ENCODE measurements around the gene COG1.

DNA sequence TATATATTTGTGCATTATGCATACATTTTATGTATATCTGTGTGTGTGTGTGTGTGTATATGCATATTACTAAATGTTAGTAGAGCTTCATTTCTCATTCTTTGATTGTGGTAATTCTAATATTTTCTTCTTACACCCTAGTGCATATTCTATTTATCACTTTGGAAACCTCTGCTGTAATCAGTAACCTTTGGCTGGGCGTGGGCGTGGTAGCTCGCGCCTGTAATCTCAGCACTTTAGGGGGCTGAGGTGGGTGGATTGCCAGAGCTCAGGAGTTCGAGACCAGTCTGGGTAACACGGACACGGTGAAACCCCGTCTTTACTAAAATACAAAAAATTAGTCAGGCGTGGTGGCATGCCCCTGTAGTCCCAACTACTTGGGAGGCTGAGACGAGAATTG, 41.9 kb downstream of the COG1 start:
- TF ChIP-seq, protein P1, sequence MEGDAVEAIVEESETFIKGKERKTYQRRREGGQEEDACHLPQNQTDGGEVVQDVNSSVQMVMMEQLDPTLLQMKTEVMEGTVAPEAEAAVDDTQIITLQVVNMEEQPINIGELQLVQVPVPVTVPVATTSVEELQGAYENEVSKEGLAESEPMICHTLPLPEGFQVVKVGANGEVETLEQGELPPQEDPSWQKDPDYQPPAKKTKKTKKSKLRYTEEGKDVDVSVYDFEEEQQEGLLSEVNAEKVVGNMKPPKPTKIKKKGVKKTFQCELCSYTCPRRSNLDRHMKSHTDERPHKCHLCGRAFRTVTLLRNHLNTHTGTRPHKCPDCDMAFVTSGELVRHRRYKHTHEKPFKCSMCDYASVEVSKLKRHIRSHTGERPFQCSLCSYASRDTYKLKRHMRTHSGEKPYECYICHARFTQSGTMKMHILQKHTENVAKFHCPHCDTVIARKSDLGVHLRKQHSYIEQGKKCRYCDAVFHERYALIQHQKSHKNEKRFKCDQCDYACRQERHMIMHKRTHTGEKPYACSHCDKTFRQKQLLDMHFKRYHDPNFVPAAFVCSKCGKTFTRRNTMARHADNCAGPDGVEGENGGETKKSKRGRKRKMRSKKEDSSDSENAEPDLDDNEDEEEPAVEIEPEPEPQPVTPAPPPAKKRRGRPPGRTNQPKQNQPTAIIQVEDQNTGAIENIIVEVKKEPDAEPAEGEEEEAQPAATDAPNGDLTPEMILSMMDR (IDR thresholded peaks at IDR 0.05; ENCODE audit: extremely low read depth in 1 of 2, insufficient read depth in 1 of 2, low read depth in 1 of 2, low read length in 2 of 2): no peak
- TF ChIP-seq, protein P2, sequence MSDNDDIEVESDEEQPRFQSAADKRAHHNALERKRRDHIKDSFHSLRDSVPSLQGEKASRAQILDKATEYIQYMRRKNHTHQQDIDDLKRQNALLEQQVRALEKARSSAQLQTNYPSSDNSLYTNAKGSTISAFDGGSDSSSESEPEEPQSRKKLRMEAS (IDR thresholded peaks at IDR 0.05; ENCODE audit: insufficient read depth, insufficient read length): no peak
- TF ChIP-seq EZH2 (IDR thresholded peaks at IDR 0.05; ENCODE audit: borderline replicate concordance, low read depth, low read length, severe bottlenecking): no peak
- no peak for TF ChIP-seq POLR2A (IDR thresholded peaks at IDR 0.05; ENCODE audit: low read depth, low read length)
- TF ChIP-seq POLR2AphosphoS5 (IDR thresholded peaks at IDR 0.05; ENCODE audit: insufficient read depth, low read depth, low read length): no peak
- no peak for TF ChIP-seq GATA2 (IDR thresholded peaks at IDR 0.05; ENCODE audit: insufficient read depth, insufficient read length, low read depth, low read length)

Data from endothelial cell of umbilical vein (primary cell).